Naive thymus-derived CD8-positive, alpha-beta T cell (primary cell): ENCODE data around the gene ANKIB1. TPM values are rescaled to one million over a fixed set of nuclear protein-coding genes. Genes with fewer than 3 reads are reported as not detected.
"Not testable (repeated sequence)": the region's sequence is repeated elsewhere in the genome, so short reads cannot be mapped to it uniquely, and the experiment has no call there.

Source experiments
- ATAC-seq, 2 donors: fragments of 150-1000 bp; cut with Tn5 transposase in 1 of 2; sonication (Bioruptor Pico), chemical (Tn5 transposase) in 1 of 2; 1 replicate in 1 of 2; 2 replicates in 1 of 2; pipeline ENCODE4 v1.10.0; 2021; ENCODE audit warnings: mild to moderate bottlenecking in 2 of 2, moderate library complexity in 2 of 2
- POLR2A ChIA-PET: fragments of 350-600 bp; sonication (Branson Sonifier 250); formaldehyde crosslinking; loops from one replicate; lab custom pipeline; 2021; ENCODE audit warnings: antibody characterized with exemption; lab: Charles Lee
- DNase-seq, 10 donors: peaks; one replicate each; pipeline versions ENCODE4 v3.0.0 to v3.0.0-alpha.2; 2020 to 2022
- H3K27ac Mint-ChIP-seq, 10 donors: one replicate each; pipeline ENCODE4 v1.8.0; 2020 to 2022; ENCODE audit warnings: mild to moderate bottlenecking in 10 of 10, mixed read lengths in 10 of 10, moderate library complexity in 4 of 10, inconsistent platforms in 1 of 10
- H3K27me3 Mint-ChIP-seq, 5 donors: one replicate each; pipeline ENCODE4 v1.8.0; 2021 to 2022; ENCODE audit warnings: mixed read lengths in 5 of 5
- H3K36me3 Mint-ChIP-seq, 3 donors: one replicate each; pipeline ENCODE4 v1.8.0; 2020 to 2022; ENCODE audit warnings: mixed read lengths in 3 of 3, mild to moderate bottlenecking in 2 of 3, inconsistent platforms in 1 of 3
- H3K4me1 Mint-ChIP-seq, 4 donors: one replicate each; pipeline ENCODE4 v1.8.0; 2021 to 2022; ENCODE audit warnings: mixed read lengths in 4 of 4
- H3K4me3 Mint-ChIP-seq, 10 donors: one replicate each; pipeline ENCODE4 v1.8.0; 2020 to 2022; ENCODE audit warnings: mild to moderate bottlenecking in 10 of 10, mixed read lengths in 10 of 10, moderate library complexity in 6 of 10, inconsistent platforms in 1 of 10
- H3K9me3 Mint-ChIP-seq, 9 donors: one replicate each; pipeline ENCODE4 v1.8.0; 2020 to 2022; ENCODE audit warnings: mixed read lengths in 9 of 9, mild to moderate bottlenecking in 3 of 9, inconsistent platforms in 1 of 9, moderate library complexity in 1 of 9
- polyA plus RNA-seq, 3 donors: library from polyadenylated mRNA; unstranded; fragments of 300-500 nt; fragmentation: Illumina TruSeq; gene quantifications; one replicate each; pipeline ENCODE4 v1.2.3, GENCODE V29; 2021
- total RNA-seq, 8 experiments: library from RNA in 2 of 8; stranded (reverse) in 2 of 8; gene quantifications; one replicate each; pipeline ENCODE4 v1.2.3 and lab custom pipeline; 2021 to 2026

The ANKIB1 gene
- total and polyA plus RNA-seq, 5 experiments from 2014 or later: 5.1 to 91.0 (median 12.7) TPM

- Mint-ChIP-seq H3K36me3 (peaks cover 6 to 49% (median 24%) of the 10 kb centered on the region in 3 donors), H3K4me1 (peaks cover 0 to 1% (median 0%) of the 10 kb centered on the region in 4 donors), H3K4me3 (no peak overlapping the region), H3K27ac (no peak overlapping the region), H3K27me3 (no peaks in the 10 kb centered on the region), H3K9me3 (no peaks in the 10 kb centered on the region)
- ATAC-seq (no peak), DNase-seq (no peak)
- POLR2A ChIA-PET: no interaction called here
These were observed 151.8 kb downstream of the ANKIB1 start for GRCh38 chr7:92397542-92397941.

- ATAC-seq: no peak
- no peak overlapping the region for H3K27ac Mint-ChIP-seq
- no peak overlapping the region for H3K4me3 Mint-ChIP-seq
- POLR2A ChIA-PET: no interaction called here
- H3K9me3 Mint-ChIP-seq: no peaks in the 10 kb centered on the region
- peaks cover 14 to 24% (median 20%) of the 10 kb centered on the region in 4 donors for H3K4me1 Mint-ChIP-seq
- peaks cover 6 to 45% (median 20%) of the 10 kb centered on the region in 3 donors for H3K36me3 Mint-ChIP-seq
- DNase-seq: no peak
- no peaks in the 10 kb centered on the region for H3K27me3 Mint-ChIP-seq
These were observed 154.2 kb downstream of the ANKIB1 start for GRCh38 chr7:92400013-92400412.

GRCh38 chr7:92402920-92403759, 157.4 kb downstream of the ANKIB1 start:
- DNase-seq: no peak
- POLR2A ChIA-PET: no interaction called here
- Mint-ChIP-seq H3K4me1 (peaks cover 14 to 24% (median 20%) of the 10 kb centered on the region in 4 donors), H3K36me3 (peaks cover 6 to 21% (median 11%) of the 10 kb centered on the region in 3 donors), H3K27ac (peak overlapping the region in 7 of 10 donors; percentile 1 to 63 (median 17)), H3K9me3 (no peaks in the 10 kb centered on the region), H3K4me3 (peak overlapping the region in 5 of 10 donors; percentile 8 to 64 (median 45)), H3K27me3 (no peaks in the 10 kb centered on the region)
- ATAC-seq: peak in 1 of 2 donors; percentile 21

GRCh38 chr7:92403760-92404074, 157.9 kb downstream of the ANKIB1 start:
- H3K4me1 Mint-ChIP-seq: peaks cover 17 to 24% (median 20%) of the 10 kb centered on the region in 4 donors
- peak overlapping the region in 6 of 10 donors; percentile 8 to 64 (median 42) for H3K4me3 Mint-ChIP-seq
- no peaks in the 10 kb centered on the region for H3K9me3 Mint-ChIP-seq
- peak overlapping the region in 5 of 10 donors; percentile 3 to 63 (median 27) for H3K27ac Mint-ChIP-seq
- POLR2A ChIA-PET: interaction anchor here (1.7 kb wide), 1 partner anchor 43 kb away, joined by 4 read pairs; the partner anchor contains the start of gene GATAD1
- H3K27me3 Mint-ChIP-seq: no peaks in the 10 kb centered on the region
- ATAC-seq: no peak
- H3K36me3 Mint-ChIP-seq: peaks cover 2 to 15% (median 6%) of the 10 kb centered on the region in 3 donors
- no peak for DNase-seq

- Mint-ChIP-seq H3K4me3 (peak overlapping the region in 4 of 10 donors; percentile 8 to 64 (median 52)), H3K27me3 (no peaks in the 10 kb centered on the region), H3K36me3 (peaks cover 0 to 12% (median 5%) of the 10 kb centered on the region in 3 donors), H3K27ac (peak overlapping the region in 7 of 10 donors; percentile 4 to 73 (median 35)), H3K4me1 (peaks cover 17 to 24% (median 20%) of the 10 kb centered on the region in 4 donors), H3K9me3 (no peaks in the 10 kb centered on the region)
- POLR2A ChIA-PET: interaction anchor here (1.7 kb wide), 1 partner anchor 43 kb away, joined by 4 read pairs; the partner anchor contains the start of gene GATAD1
- peak; percentile 78 to 86 for ATAC-seq
- peak in 6 of 10 donors; percentile 19 to 53 (median 32) for DNase-seq
These were observed 158.4 kb downstream of the ANKIB1 start for GRCh38 chr7:92404170-92404614.

GRCh38 chr7:92409357-92409756, 163.6 kb downstream of the ANKIB1 start:
- H3K4me1 Mint-ChIP-seq: peaks cover 3 to 5% (median 5%) of the 10 kb centered on the region in 4 donors
- peaks cover 0 to 1% (median 0%) of the 10 kb centered on the region in 3 donors for H3K36me3 Mint-ChIP-seq
- no peak overlapping the region for H3K27ac Mint-ChIP-seq
- DNase-seq: no peak
- no peaks in the 10 kb centered on the region for H3K9me3 Mint-ChIP-seq
- no peak for ATAC-seq
- H3K4me3 Mint-ChIP-seq: no peak overlapping the region
- H3K27me3 Mint-ChIP-seq: peaks cover 6 to 21% (median 11%) of the 10 kb centered on the region in 5 donors
- POLR2A ChIA-PET: no interaction called here

- DNase-seq, H3K36me3 Mint-ChIP-seq, H3K4me1 Mint-ChIP-seq, POLR2A ChIA-PET, H3K9me3 Mint-ChIP-seq, H3K4me3 Mint-ChIP-seq, ATAC-seq, H3K27ac Mint-ChIP-seq: not testable (repeated sequence)
- peaks cover 6 to 21% (median 11%) of the 10 kb centered on the region in 5 donors for H3K27me3 Mint-ChIP-seq
These were observed 164.4 kb downstream of the ANKIB1 start for GRCh38 chr7:92410162-92410561.

- H3K4me3 Mint-ChIP-seq: no peak overlapping the region
- peaks cover 0 to 4% (median 0%) of the 10 kb centered on the region in 4 donors for H3K4me1 Mint-ChIP-seq
- peaks cover 0 to 1% (median 0%) of the 10 kb centered on the region in 3 donors for H3K36me3 Mint-ChIP-seq
- ATAC-seq (no peak), DNase-seq (no peak)
- H3K27me3 Mint-ChIP-seq: peaks cover 6 to 21% (median 11%) of the 10 kb centered on the region in 5 donors
- no peaks in the 10 kb centered on the region for H3K9me3 Mint-ChIP-seq
- no peak overlapping the region for H3K27ac Mint-ChIP-seq
- POLR2A ChIA-PET: interaction anchor here (0.7 kb wide), 1 partner anchor 444 kb away, joined by 7 read pairs; no protein-coding TSS in a partner anchor
These were observed 167.0 kb downstream of the ANKIB1 start for GRCh38 chr7:92412745-92413144.

GRCh38 chr7:92413550-92413949, 167.8 kb downstream of the ANKIB1 start:
- H3K27ac Mint-ChIP-seq: peak overlapping the region in 1 of 10 donors; percentile 3
- no peaks in the 10 kb centered on the region for H3K4me1 Mint-ChIP-seq
- no peak for DNase-seq
- H3K27me3 Mint-ChIP-seq: peaks cover 6 to 21% (median 11%) of the 10 kb centered on the region in 5 donors
- no peak for ATAC-seq
- H3K36me3 Mint-ChIP-seq: peaks cover 0 to 1% (median 0%) of the 10 kb centered on the region in 3 donors
- H3K4me3 Mint-ChIP-seq: no peak overlapping the region
- POLR2A ChIA-PET: no interaction called here
- no peaks in the 10 kb centered on the region for H3K9me3 Mint-ChIP-seq

- Mint-ChIP-seq H3K27me3 (peaks cover 6 to 21% (median 11%) of the 10 kb centered on the region in 5 donors), H3K27ac (no peak overlapping the region), H3K4me1 (no peaks in the 10 kb centered on the region), H3K36me3 (peaks cover 0 to 1% (median 0%) of the 10 kb centered on the region in 3 donors), H3K4me3 (no peak overlapping the region), H3K9me3 (no peaks in the 10 kb centered on the region)
- ATAC-seq: no peak
- POLR2A ChIA-PET: no interaction called here
- no peak for DNase-seq
These were observed 169.5 kb downstream of the ANKIB1 start for GRCh38 chr7:92415225-92415624.

- ATAC-seq: no peak
- peaks cover 0 to under 1% (median 0%) of the 10 kb centered on the region in 3 donors for H3K36me3 Mint-ChIP-seq
- DNase-seq: no peak
- H3K9me3 Mint-ChIP-seq: no peaks in the 10 kb centered on the region
- POLR2A ChIA-PET: no interaction called here
- no peak overlapping the region for H3K4me3 Mint-ChIP-seq
- H3K4me1 Mint-ChIP-seq: no peaks in the 10 kb centered on the region
- H3K27me3 Mint-ChIP-seq: peaks cover 4 to 23% (median 7%) of the 10 kb centered on the region in 5 donors
- H3K27ac Mint-ChIP-seq: no peak overlapping the region
These were observed 172.1 kb downstream of the ANKIB1 start for GRCh38 chr7:92417913-92418312.

- POLR2A ChIA-PET: interaction anchor here (1.2 kb wide), 1 partner anchor 107 kb away, joined by 3 read pairs; the partner anchor contains the start of gene RBM48
These were observed 176.1 kb downstream of the ANKIB1 start for GRCh38 chr7:92421676-92422435.

More at GRCh38 chr7:92421676-92422435, 176.1 kb downstream of the ANKIB1 start:
- no peaks in the 10 kb centered on the region for H3K9me3 Mint-ChIP-seq
- no peak for DNase-seq
- H3K36me3 Mint-ChIP-seq: no peaks in the 10 kb centered on the region
- H3K27me3 Mint-ChIP-seq: peaks cover 9 to 27% (median 18%) of the 10 kb centered on the region in 5 donors
- H3K4me1 Mint-ChIP-seq: peaks cover 6 to 13% (median 9%) of the 10 kb centered on the region in 4 donors
- H3K27ac Mint-ChIP-seq: peak overlapping the region in 1 of 10 donors; percentile 51
- no peak overlapping the region for H3K4me3 Mint-ChIP-seq
- no peak for ATAC-seq
